Kasumi-1 (cell line): ENCODE results near the gene RPA3.
"Not testable (repeated sequence)": the region's sequence is repeated elsewhere in the genome, so short reads cannot be mapped to it uniquely, and the experiment has no call there.

Source experiments
- DNase-seq, 2 experiments: peaks; one replicate each; lab custom pipeline; 2025; lab: John Stamatoyannopoulos, UW

The RPA3 gene

DNA sequence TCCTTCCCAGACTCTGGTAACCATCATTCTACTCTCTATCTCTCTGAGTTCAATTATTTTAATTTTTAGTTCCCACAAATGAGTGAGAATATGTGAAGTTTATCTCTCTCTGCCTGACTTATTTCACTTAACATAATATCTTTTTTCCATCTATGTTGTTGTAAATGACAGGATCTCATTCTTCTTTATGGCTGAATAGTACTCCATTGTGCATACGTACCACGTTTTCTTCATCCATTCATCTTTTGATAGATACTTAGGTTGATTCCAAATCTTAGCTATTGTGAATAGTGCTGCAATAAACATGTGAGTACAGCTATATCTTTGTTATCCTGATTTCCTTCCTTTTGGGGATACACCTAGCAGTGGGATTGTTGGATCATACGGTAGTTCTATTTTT, 23.9 kb downstream of the RPA3 start:
- no peak for DNase-seq

GRCh38 chr7:7693881-7694280, 24.5 kb downstream of the RPA3 start:
- no peak for DNase-seq

DNA sequence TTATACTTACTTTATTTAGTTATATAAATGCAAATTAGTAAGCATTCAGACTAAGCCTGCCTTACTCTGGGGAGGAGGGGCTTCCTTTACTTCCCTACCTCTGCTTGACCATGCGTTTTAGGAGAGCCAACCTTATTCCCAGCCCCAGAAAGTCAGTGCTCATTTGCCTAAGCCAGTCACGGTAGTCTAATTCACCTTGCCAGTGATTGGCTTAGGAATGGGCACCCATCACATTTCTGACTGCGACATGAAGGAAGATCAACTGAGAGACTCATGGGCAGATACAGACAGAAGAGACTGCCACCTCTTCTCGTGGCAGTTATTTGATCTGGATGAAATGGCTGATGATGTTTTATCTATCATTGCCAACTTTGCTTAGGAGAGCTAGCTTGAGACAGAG, 29.5 kb downstream of the RPA3 start:
- DNase-seq = no peak

DNA sequence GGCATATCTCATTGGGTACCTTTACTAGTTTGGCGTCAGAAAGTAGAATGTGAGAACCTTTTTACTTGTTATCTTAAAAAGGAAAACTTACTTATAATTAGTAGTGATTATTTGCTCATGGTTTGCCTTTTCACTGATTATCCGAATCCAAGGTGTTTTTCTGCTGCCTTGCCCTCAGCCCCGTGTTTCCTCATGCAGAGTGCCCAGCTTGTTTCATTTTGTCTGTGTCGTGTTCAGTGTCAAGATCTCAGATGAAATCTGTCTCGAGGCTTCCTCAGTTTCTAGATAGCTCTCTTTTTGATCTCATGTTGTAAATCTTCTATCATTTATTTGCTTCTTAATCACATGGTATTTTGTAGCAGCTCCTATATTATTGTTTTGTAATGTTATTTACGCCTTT, 30.1 kb downstream of the RPA3 start:
- no peak for DNase-seq

GRCh38 chr7:7687800-7688199, 30.6 kb downstream of the RPA3 start:
- no peak for DNase-seq

- no peak for DNase-seq
Measured at GRCh38 chr7:7686811-7687508, 31.4 kb downstream of the RPA3 start.

- no peak for DNase-seq
Measured at GRCh38 chr7:7682861-7683260, 35.5 kb downstream of the RPA3 start.

DNA sequence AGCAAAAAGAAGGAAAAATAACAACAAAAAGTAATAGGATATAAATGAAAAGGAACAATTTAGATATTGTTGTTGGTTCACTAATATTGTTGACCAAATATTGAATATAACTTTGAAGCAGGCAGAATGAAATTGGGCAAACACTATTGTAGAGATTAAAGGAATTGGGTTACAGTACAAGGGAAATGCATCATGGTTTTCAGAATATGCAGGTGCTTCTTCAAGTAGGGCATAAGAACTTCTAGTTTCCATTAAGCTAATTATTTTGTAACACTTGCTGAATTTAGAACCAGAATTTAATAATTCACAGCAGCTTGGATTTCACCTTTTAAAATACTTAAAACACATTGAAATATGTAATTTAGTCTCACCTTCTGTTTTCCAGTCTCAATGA, 36.5 kb downstream of the RPA3 start:
- DNase-seq = no peak

- DNase-seq = peak; percentile 18 to 49
Measured at GRCh38 chr7:7681191-7681935, 37.0 kb downstream of the RPA3 start.

DNA sequence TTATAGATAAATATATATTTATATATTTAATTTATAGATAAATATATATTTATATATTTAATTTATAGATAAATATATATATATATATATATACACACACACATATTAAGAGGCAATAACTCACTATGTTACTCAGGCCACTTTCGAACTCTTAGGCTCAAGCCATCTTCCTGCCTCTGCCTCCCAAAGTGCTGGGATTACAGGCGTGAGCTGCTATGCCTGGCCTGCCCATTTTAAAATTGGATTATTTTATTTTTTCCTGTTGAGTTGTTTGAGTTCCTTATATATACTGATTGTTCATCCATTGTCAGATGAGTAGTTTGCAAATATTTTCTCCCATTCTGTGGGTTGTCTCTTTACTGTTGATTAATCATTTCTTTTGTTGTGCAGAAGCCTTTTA, 38.8 kb downstream of the RPA3 start:
- not testable (repeated sequence) for DNase-seq

DNA sequence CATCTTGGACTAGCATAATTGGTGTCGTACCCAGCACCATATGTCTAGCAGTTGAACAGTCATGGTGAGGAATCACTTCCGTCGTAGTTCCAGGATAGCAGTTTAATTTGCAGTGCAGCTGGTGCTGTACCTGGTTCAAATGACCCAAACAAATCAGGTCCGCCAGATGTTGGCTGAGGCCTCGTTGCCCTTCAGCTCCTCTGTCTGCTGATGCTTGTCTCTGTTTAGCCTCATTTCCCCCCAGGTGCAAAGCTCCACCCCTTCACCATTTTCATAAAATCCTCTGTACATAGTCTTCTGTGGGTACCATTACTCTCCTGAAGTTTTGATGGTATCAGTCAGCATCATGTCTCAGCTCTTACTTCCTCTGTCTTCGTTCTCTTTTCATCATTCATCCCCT, 42.7 kb downstream of the RPA3 start:
- DNase-seq = no peak

DNA sequence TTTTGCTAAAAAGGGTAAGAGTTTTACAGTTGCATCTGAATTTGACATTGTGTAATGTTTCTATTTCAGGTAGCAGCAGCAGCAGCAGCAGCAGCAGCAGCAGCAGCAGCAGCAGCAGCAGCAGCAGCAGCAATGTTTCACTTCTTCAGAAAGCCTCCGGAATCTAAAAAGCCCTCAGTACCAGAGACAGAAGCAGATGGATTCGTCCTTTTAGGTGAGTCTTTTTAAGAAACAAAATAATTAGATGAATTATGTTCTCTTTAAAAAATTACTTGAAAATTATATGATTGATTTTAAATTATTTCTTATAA, 45.2 kb downstream of the RPA3 start:
- no peak for DNase-seq

DNA sequence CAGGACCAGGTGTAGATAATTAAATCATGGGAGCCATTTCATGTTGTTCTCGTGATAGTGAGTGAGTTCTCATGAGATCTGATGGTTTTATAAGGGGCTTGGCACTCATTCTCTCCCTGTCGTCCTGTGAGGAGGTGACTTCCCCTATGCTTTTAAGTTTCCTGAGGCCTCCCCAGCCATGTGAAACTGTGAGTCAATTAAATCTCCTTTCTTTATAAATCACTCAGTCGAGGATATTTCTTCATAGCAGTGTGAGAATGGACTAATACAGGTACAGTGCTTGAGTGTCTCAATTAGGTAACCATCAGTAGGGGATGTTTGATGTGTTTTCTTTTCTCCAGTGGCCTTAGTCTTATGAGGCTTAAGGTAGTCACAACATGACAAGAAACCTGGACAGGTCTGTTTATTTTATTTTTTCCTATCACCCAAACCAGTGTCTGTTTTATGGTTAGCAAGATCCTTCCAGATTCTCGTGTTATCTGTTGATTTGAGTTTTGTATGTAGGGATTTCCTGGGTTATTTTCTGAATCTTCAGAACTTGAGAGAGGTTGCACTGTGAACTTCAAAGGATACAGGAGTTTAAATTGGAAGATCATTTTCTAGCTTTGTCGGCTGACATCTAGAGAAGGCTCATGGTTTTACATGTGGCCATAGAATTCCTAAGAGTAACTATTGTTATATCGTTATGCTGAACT, 45.7 kb downstream of the RPA3 start:
- DNase-seq = no peak

- DNase-seq = no peak
Measured at GRCh38 chr7:7671361-7671760, 47.0 kb downstream of the RPA3 start.

GRCh38 chr7:7670490-7670889, 47.9 kb downstream of the RPA3 start:
- no peak for DNase-seq

DNA sequence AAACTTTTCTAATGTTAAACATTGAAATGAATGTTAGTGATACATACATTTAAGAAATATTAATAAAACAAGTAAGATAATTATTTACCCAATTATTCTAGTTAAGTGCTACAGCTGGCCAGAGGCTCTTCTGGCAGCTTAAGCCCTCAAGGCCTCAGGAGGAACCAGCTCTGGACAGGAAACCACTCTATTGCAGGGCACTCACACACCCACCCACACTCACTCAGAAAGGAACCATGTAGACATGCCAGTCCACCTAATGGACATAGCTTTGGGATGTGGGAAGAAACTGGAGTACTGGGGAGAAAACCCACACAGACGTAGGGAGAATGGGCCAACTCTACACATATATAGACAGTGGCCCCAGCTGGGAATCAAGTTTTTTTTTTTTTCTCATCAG, 49.7 kb downstream of the RPA3 start:
- DNase-seq = no peak

GRCh38 chr7:7667187-7667586, 51.2 kb downstream of the RPA3 start:
- DNase-seq = no peak

- DNase-seq = no peak
Measured at GRCh38 chr7:7665031-7665430, 53.4 kb downstream of the RPA3 start.

DNA sequence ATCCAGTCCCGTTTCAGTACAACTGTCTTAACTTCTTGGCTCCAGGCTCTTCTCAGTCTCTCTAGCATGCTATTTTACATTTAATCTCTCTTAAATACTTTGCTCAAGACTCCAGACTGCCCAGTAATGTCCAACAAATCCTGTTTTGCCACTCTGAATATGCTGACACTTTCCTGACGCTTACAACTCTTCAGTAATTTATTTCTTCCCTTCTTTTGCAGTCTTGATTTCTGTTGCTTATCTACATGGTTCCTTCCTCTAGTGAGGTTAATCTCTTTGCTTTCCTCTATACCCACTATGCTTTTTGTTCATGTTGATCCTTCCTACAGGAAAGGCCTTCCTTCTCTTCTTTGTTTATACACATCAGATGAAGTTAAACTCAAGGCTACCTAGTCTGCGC, 54.1 kb downstream of the RPA3 start:
- no peak for DNase-seq

DNA sequence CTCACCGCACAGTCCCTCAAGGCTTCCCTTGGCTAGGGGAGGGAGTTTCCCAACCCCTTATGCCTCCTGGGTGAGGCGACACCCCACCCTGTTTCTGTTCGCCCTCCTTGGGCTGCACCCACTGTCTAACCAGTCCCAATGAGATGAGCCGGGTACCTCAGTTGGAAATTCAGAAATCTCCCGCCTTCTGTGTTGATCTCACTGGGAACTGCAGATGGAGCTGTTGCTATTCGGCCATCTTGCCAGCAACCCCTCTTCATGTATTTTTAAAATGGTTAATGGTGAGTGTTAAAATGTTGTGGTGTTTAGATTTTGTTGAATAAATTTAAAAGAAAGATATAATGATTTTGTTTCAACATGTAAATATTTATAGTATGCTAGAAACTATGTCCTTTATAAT, 55.9 kb downstream of the RPA3 start:
- no peak for DNase-seq

- not testable (repeated sequence) for DNase-seq
Measured at GRCh38 chr7:7656459-7656858, 61.9 kb downstream of the RPA3 start.

DNA sequence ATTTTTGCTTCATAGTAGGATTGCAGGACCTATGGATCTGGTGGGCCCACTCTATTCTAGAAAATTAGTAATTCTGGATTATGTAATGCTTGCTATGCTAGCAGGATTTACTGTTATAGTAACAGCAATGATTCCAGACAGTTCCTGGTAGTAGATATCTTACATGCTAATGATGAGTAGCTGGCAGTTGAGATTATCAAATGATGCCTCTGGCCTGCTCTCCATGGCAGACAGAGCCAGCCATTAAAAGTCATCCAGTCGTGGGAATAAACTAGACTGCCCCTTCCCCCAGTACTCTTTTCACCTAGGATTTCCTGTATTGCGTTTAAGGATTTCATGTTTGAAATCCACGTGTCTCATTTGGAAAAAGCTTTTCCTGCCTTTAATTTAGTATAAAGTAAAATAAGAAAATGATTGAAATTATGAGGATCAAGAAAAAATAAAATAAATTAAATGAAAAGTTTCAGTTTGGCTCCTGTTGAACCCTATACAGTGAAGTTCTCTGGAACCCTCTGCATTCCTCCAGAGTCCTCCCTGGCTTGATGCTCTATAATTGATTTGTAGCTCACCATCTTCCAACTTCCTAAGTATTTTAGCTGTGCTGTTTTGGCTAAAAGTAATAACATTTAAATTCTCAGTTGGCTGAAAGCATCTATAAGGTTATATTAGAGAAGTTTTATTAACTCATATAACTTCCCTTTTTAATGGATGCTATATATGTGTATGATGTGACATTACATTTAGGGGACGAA, 63.3 kb downstream of the RPA3 start:
- DNase-seq = no peak
